Left ventricle myocardium inferior (tissue), 1 donor: ENCODE measurements around the gene FAM171A1. TPM values are rescaled to one million over a fixed set of nuclear protein-coding genes. Genes with fewer than 3 reads are reported as not detected.
A peak's percentile ranks its signal among the peaks of the same experiment; 100 is the strongest.

Source experiments
- DNase-seq: peaks from one replicate; pipeline ENCODE4 v3.0.0-alpha.2; 2020
- H3K27ac ChIP-seq: fragments of 200-600 bp; replicated peaks from 2 replicates; pipeline ENCODE4 v1.8.0; 2021
- H3K27me3 ChIP-seq: fragments of 200-600 bp; 2 replicates; pipeline ENCODE4 v1.8.0; 2021; ENCODE audit warnings: low read depth
- H3K36me3 ChIP-seq: fragments of 200-600 bp; 2 replicates; pipeline ENCODE4 v1.8.0; 2021
- H3K4me1 ChIP-seq: fragments of 200-600 bp; 2 replicates; pipeline ENCODE4 v1.8.0; 2021
- H3K4me3 ChIP-seq: fragments of 200-600 bp; 2 replicates; pipeline ENCODE4 v1.8.0; 2021; ENCODE audit warnings: mild to moderate bottlenecking, moderate library complexity
- H3K9me3 ChIP-seq: fragments of 200-600 bp; replicated peaks from 2 replicates; pipeline ENCODE4 v1.8.0; 2021
- CTCF ChIP-seq: fragments of 200-600 bp; IDR thresholded peaks from 2 replicates; pipeline ENCODE4 v1.8.0; 2021; ENCODE audit warnings: antibody characterized with exemption, mild to moderate bottlenecking, borderline replicate concordance
- intact Hi-C: fragments of 100-400 bp; cut with micrococcal nuclease; formaldehyde crosslinking; loops from one replicate; pipeline ENCODE4 v1.11.0; 2022
- total RNA-seq: library from RNA; stranded (reverse); fragmentation: NEBNext Ultra II Directional; extraction: Animal tissue kit (Norgen Biotek cat#: 25700); gene quantifications from one replicate; pipeline ENCODE4 v1.2.1, GENCODE V29; 2021
- donor health status: DM: no; HTN: yes; CAD: no; lungs with severe emphysema.

The FAM171A1 gene
- total RNA-seq, 1 donor from 2014 or later, result 8.3 TPM

- H3K4me3 ChIP-seq, result no peak overlapping the region
- intact Hi-C loops, result no loop called here
- no peaks in the 10 kb centered on the region for H3K36me3 ChIP-seq
- H3K9me3 ChIP-seq, result peaks cover 3% of the 10 kb centered on the region
- TF ChIP-seq CTCF, result no peak
- no peak for DNase-seq
- no peaks in the 10 kb centered on the region for H3K27me3 ChIP-seq
- peak overlapping the region; percentile 45 for H3K27ac ChIP-seq
- peaks cover 35% of the 10 kb centered on the region for H3K4me1 ChIP-seq
These were observed 46.5 kb downstream of the FAM171A1 start for GRCh38 chr10:15324611-15325010.

DNA sequence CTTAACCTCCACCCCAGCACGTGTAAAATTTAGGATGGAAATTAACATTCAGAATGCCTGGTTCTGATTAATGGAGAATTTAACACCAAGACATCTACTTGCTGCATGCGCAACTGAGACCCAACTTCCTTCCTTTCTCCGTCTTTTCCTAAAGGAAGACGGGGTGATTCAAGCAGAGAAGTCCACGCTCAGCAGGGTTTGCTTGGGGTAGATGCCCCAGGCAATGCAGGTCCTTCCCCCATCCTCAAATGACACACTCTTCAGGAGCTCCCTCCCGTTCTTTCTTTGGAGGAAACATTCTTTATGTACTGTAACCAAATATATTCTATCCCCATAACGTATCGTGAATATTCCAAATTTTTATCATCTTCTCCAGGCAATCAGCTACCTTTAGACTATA is 47.0 kb downstream of the FAM171A1 start:
- intact Hi-C loops, result no loop called here
- H3K27me3 ChIP-seq, result no peaks in the 10 kb centered on the region
- no peak for DNase-seq
- no peak for TF ChIP-seq CTCF
- H3K4me1 ChIP-seq, result peaks cover 35% of the 10 kb centered on the region
- no peak overlapping the region for H3K4me3 ChIP-seq
- no peaks in the 10 kb centered on the region for H3K36me3 ChIP-seq
- no peak overlapping the region for H3K27ac ChIP-seq
- peaks cover 3% of the 10 kb centered on the region for H3K9me3 ChIP-seq

- Histone ChIP-seq H3K36me3 (no peaks in the 10 kb centered on the region), H3K4me1 (peaks cover 37% of the 10 kb centered on the region), H3K9me3 (peaks cover 3% of the 10 kb centered on the region), H3K27me3 (no peaks in the 10 kb centered on the region), H3K27ac (peak overlapping the region; percentile 39), H3K4me3 (no peak overlapping the region)
- TF ChIP-seq CTCF, result no peak
- no peak for DNase-seq
- intact Hi-C loops, result no loop called here
These were observed 48.7 kb downstream of the FAM171A1 start for GRCh38 chr10:15322356-15322755.

GRCh38 chr10:15321431-15322341 is 49.4 kb downstream of the FAM171A1 start:
- TF ChIP-seq CTCF, result no peak
- Histone ChIP-seq H3K36me3 (no peaks in the 10 kb centered on the region), H3K9me3 (peaks cover 3% of the 10 kb centered on the region), H3K27ac (peak overlapping the region; percentile 39), H3K4me3 (no peak overlapping the region), H3K4me1 (peaks cover 44% of the 10 kb centered on the region), H3K27me3 (no peaks in the 10 kb centered on the region)
- peak; percentile 53 for DNase-seq
- intact Hi-C loops, result no loop called here

DNA sequence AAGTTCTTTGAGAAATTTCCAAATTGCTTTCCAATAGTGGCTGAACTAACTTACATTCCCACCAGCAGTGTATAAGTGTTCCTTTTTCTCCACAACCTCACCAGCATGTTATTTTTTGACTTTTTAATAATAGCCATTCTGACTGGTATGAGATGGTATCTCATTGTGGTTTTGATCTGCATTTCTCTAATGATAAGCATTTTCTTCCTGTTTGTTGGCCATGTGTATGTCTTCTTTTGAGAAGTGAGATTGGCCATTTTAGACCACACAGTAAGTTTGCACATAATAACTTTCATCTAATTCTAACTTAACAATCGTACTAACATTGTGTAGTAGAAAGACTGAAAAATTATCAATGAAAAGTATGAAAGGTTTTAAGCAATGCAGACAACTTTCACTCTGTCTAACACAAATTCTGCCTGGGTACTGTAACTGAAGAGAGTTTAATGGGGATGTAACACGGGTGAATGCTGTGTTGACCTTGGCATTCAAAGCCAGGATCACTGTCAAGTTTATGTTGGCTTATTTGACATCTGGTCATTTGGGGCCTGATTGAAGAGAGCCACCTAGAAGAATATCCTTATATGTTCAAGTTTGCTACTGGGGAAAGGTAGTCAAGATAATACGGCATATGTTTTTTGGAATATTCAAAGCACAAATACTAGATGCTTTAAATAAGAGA is 50.4 kb downstream of the FAM171A1 start:
- Histone ChIP-seq H3K4me3 (no peak overlapping the region), H3K9me3 (peaks cover 3% of the 10 kb centered on the region), H3K27me3 (no peaks in the 10 kb centered on the region), H3K36me3 (no peaks in the 10 kb centered on the region), H3K4me1 (peaks cover 49% of the 10 kb centered on the region), H3K27ac (peak overlapping the region; percentile 39)
- DNase-seq, result no peak
- intact Hi-C loops, result no loop called here
- no peak for TF ChIP-seq CTCF
